ENCODE measurements around the gene HHATL.
"Not testable (repeated sequence)": the region's sequence is repeated elsewhere in the genome, so short reads cannot be mapped to it uniquely, and the experiment has no call there.

The HHATL gene

GRCh38 chr3:42733501-42734262 lies 31.1 kb upstream of the HHATL start:
- no peak for FAIRE-seq

GRCh38 chr3:42732829-42733459 lies 30.3 kb upstream of the HHATL start:
- FAIRE-seq = no peak

DNA sequence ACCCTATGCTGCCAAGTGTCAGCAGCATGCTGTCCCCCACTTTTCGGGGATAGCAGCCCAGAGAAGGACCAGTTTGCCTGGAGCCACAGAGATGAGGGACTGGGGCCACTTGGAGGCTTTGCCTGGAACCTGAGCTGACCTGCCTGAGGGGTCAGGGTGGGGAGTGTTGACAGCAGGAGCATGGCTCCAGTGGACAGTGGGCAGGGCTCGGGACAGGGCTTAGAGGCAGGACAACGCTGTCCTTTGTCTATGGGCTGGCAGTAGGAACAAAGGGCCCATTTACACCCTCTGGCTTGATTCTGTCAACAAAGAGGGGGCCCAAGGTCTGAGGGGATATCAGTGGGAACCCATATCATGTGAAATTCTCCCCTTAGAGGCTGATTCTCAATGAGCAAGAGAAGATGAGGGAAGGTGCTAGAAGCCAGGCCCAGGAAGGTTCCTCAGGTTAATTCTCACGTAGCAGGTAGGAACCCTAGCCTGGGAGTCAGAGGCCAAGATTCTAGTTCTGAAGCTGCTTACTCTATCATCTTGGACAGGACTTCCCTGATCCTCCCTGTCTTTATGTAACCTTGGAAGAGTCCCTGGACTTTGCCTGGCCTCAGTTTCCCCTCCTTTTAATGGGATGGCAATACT lies 29.7 kb upstream of the HHATL start:
- no peak for FAIRE-seq

GRCh38 chr3:42731476-42732195 lies 29.0 kb upstream of the HHATL start:
- no peak for FAIRE-seq

GRCh38 chr3:42730706-42731420 lies 28.3 kb upstream of the HHATL start:
- FAIRE-seq = no peak

DNA sequence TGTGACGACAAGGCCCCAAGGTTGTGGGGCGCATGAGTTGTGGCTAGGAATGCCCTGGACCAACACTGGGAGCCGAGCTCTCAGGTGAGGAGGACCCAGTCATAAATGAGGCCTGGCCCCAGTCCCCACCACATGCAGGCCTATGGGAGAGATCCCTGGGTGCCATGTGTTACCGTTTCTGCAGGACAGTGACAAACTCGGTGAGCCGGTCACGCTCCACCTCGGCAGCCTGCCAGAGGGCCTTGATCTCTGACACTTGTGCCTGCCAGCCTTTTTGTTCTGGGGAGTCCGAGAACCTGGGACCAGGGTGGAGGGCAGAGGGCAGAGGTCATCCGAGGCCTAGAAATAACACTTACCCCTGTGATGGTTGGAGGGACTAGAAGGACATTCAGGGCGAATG lies 27.7 kb upstream of the HHATL start:
- FAIRE-seq = no peak

- FAIRE-seq = no peak
Observed at GRCh38 chr3:42729404-42730145, 27.0 kb upstream of the HHATL start.

GRCh38 chr3:42728668-42729364 lies 26.2 kb upstream of the HHATL start:
- no peak for FAIRE-seq

DNA sequence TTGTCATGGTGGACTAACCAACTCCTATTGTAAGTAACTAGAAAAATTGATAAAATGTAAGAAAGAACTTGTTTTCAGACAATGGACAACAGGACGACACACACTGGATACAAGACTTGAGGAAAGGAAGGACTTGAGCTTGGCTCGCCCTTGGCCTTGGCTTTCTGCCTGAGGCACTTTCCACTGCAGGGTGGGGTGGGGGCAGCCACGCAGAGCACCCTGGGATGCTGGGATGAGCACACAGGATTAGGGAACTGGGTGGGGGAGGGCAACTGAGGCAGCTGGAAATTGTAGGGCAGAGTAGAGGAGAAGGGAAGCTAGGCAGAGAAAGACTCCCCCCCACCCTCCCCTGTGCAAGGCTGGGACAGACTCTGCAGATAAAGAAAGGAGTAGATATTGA lies 25.5 kb upstream of the HHATL start:
- FAIRE-seq = no peak

- no peak for FAIRE-seq
Observed at GRCh38 chr3:42725454-42725853, 22.9 kb upstream of the HHATL start.

- FAIRE-seq = no peak
Observed at GRCh38 chr3:42723219-42723618, 20.6 kb upstream of the HHATL start.

DNA sequence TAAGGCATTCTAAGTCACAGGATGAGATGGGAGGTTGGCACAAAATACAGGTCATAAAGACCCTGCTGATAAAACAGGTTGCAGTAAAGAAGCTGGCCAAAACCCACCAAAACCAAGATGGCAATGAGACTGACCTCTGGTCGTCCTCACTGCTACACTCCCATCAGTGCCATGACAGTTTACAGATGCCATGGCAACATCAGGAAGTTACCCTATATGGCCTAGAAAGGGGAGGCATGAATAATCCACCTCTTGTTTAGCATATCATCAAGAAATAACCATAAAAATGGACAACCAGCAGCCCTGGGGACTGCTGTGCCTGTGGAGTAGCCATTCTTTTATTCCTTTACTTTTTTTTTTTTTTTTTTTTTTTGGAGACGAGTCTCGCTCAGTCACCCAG lies 19.8 kb upstream of the HHATL start:
- FAIRE-seq = not testable (repeated sequence)

DNA sequence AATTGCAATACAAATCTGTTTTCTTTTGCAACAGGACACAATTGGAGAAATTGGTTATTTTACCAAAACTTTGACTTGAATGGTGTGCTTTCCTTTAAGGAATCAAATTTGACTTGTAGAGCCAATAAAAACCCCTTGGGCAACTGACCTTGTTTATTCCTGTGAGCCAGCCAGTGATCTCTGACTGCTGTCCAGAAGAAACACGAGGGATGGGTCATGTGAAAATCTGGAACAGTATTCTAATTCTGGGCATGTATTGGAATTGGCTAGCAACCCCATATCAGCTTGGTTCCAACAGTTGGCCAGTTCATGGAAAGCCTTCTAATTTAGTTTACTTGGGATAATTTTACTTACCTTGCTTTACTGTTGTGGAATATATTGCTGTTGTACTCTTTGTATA lies 19.1 kb upstream of the HHATL start:
- peak; percentile 38 for FAIRE-seq

GRCh38 chr3:42720126-42720525 lies 17.5 kb upstream of the HHATL start:
- no peak for FAIRE-seq

- no peak for FAIRE-seq
Observed at GRCh38 chr3:42719002-42719401, 16.4 kb upstream of the HHATL start.

GRCh38 chr3:42718338-42718737 lies 15.7 kb upstream of the HHATL start:
- no peak for FAIRE-seq

DNA sequence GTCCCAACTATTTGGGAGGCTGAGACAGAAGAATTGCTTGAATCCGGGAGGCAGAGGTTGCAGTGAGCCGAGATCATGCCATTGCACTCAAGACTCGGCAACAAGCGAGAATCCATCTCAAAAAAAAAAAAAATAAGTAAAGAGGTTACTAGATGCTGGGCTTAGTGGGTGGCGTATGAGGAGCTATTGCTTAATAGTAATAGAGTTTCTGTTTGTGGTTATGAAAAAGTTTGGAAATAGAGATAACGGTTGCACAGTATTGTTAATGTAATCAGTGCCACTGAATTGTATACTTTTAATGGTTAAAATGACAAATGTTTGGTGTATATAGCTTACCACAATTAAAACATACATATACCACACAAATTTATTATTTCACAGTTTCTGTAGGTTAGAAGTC lies 14.7 kb upstream of the HHATL start:
- FAIRE-seq = no peak

- no peak for FAIRE-seq
Observed at GRCh38 chr3:42714171-42714852, 11.7 kb upstream of the HHATL start.

GRCh38 chr3:42713747-42714146 lies 11.1 kb upstream of the HHATL start:
- no peak for FAIRE-seq

DNA sequence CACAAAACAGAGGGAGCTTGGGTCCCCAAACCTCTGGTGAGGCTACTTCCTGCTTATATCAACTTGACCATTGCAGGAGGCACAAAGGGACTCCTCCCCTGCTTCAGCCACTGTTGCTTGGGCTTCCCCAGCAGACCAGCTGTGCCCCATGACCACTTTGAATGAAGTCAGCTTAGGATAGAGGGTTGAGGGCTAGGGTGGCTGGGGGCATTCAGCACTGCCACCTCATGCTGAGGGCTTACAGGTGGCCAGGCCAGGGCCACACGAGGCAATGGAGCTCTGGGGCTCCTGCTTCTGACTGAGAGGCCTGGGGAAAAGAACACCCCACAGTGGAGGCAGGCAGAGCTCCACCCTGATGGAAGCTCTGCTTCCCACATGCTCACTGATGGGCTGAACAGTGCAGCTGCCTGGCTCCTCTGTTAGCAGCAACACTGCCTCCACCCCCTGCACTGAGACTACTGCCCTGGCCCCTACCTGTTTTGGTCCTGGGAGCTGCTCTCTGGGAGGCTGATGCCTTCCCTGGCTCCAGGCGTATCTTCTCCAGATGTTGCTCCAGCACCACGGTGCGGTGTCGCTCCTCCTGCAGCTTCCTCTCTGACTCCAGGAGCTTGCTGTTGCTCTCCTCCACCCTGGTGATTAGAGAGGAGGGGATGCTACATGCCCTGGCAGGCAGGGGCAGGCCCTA lies 10.2 kb upstream of the HHATL start:
- FAIRE-seq = no peak

Data from colon (tissue), 2 donors.